Mucosa of rectum (tissue), 2 donors: ENCODE results near the gene CAMSAP2.
"Not testable (repeated sequence)": the region's sequence is repeated elsewhere in the genome, so short reads cannot be mapped to it uniquely, and the experiment has no call there.

ENCODE experiments used
- H3K27ac ChIP-seq, 2 donors: one replicate each; pipeline ENCODE4 v1.7.0; 2013; ENCODE audit warnings: inconsistent platforms in 2 of 2, low read depth in 2 of 2, low read length in 2 of 2
- H3K27me3 ChIP-seq, 2 donors: one replicate each; pipeline ENCODE4 v1.7.0; 2013; ENCODE audit warnings: low read length in 2 of 2; ENCODE audit not compliant: control insufficient read depth in 2 of 2, insufficient read depth in 2 of 2
- H3K36me3 ChIP-seq, 2 donors: one replicate each; pipeline ENCODE4 v1.7.0; 2013; ENCODE audit warnings: low read length in 2 of 2; ENCODE audit not compliant: control insufficient read depth in 2 of 2, insufficient read depth in 2 of 2
- H3K4me1 ChIP-seq, 2 donors: one replicate each; pipeline ENCODE4 v1.7.0; 2013; ENCODE audit warnings: low read length in 2 of 2, mild to moderate bottlenecking in 1 of 2; ENCODE audit not compliant: control insufficient read depth in 2 of 2, insufficient read depth in 2 of 2
- H3K4me3 ChIP-seq, 2 donors: one replicate each; pipeline ENCODE4 v1.7.0; 2013; ENCODE audit warnings: low read length in 2 of 2
- H3K9ac ChIP-seq, 2 donors: one replicate each; pipeline ENCODE4 v1.7.0; 2013; ENCODE audit warnings: low read length in 2 of 2, low read depth in 1 of 2, mild to moderate bottlenecking in 1 of 2
- H3K9me3 ChIP-seq, 2 donors: one replicate each; pipeline ENCODE4 v1.7.0; 2013; ENCODE audit warnings: low read length in 2 of 2; ENCODE audit not compliant: control insufficient read depth in 2 of 2
- donor health status: healthy.
- donor health status: Normal muscosa, but diverticular disease.

CAMSAP2 gene

GRCh38 chr1:200779326-200779725 is 40.6 kb downstream of the CAMSAP2 start:
- Histone ChIP-seq H3K27ac (no peak overlapping the region), H3K4me1 (peaks cover 0 to 9% of the 10 kb centered on the region in 2 donors), H3K36me3 (no peaks in the 10 kb centered on the region), H3K9ac (no peak overlapping the region), H3K4me3 (no peak overlapping the region), H3K9me3 (no peaks in the 10 kb centered on the region), H3K27me3 (no peaks in the 10 kb centered on the region)

GRCh38 chr1:200780545-200781369 is 42.1 kb downstream of the CAMSAP2 start:
- Histone ChIP-seq H3K36me3 (no peaks in the 10 kb centered on the region), H3K27ac (no peak overlapping the region), H3K9me3 (no peaks in the 10 kb centered on the region), H3K4me3 (peak overlapping the region in 1 of 2 donors; percentile 4), H3K9ac (no peak overlapping the region), H3K4me1 (peaks cover 0 to 9% of the 10 kb centered on the region in 2 donors), H3K27me3 (no peaks in the 10 kb centered on the region)

DNA sequence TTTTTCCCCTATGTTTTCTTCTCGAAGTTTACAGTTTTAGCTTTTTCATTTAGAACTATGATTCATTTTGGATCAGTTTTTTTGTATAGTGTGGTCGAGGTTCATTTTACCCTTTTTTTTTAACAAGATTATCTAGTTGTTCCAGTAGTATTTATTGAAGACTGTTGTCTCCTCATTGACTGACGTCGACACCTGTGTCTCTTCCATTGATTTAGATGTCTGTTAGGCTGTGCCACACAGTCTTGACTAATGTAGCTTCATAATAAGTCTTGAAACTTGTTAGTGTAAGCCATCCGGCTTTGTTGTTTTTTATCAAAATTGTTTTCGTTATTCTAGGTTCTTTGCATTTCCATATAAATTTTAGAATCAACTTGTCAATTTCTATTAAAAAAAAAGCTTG is 45.2 kb downstream of the CAMSAP2 start:
- no peaks in the 10 kb centered on the region for H3K27me3 ChIP-seq
- no peak overlapping the region for H3K27ac ChIP-seq
- peaks cover 0 to 6% of the 10 kb centered on the region in 2 donors for H3K4me1 ChIP-seq
- no peaks in the 10 kb centered on the region for H3K36me3 ChIP-seq
- H3K9me3 ChIP-seq: no peaks in the 10 kb centered on the region
- no peak overlapping the region for H3K4me3 ChIP-seq
- H3K9ac ChIP-seq: no peak overlapping the region

DNA sequence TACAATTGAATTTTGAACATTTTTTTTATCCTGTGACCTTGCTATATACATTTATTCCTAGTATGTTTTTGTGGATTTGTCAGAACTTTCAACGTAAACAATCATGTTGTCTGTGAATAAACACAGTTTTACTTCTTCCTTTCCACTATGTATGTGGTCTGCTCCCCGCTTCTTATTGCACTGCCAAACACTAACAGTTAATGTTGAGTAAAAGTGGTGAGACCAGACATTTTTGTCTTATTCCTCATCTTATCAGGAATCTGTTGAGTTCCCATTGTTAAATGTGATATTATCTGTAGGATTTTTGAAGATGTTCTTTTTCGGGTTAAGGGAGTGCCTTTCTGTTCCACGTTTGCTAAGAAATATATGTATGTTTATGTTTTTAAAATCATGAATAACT is 45.9 kb downstream of the CAMSAP2 start:
- Histone ChIP-seq H3K9me3 (no peaks in the 10 kb centered on the region), H3K4me3 (no peak overlapping the region), H3K9ac (no peak overlapping the region), H3K4me1 (peaks cover 0 to 6% of the 10 kb centered on the region in 2 donors), H3K36me3 (no peaks in the 10 kb centered on the region), H3K27ac (no peak overlapping the region), H3K27me3 (no peaks in the 10 kb centered on the region)

GRCh38 chr1:200786788-200787187 is 48.1 kb downstream of the CAMSAP2 start:
- H3K9ac ChIP-seq: no peak overlapping the region
- peaks cover 0 to 2% of the 10 kb centered on the region in 2 donors for H3K4me1 ChIP-seq
- no peak overlapping the region for H3K4me3 ChIP-seq
- no peaks in the 10 kb centered on the region for H3K27me3 ChIP-seq
- H3K27ac ChIP-seq: no peak overlapping the region
- H3K36me3 ChIP-seq: no peaks in the 10 kb centered on the region
- H3K9me3 ChIP-seq: no peaks in the 10 kb centered on the region

GRCh38 chr1:200787896-200788387 is 49.2 kb downstream of the CAMSAP2 start:
- no peak overlapping the region for H3K27ac ChIP-seq
- H3K36me3 ChIP-seq: no peaks in the 10 kb centered on the region
- no peaks in the 10 kb centered on the region for H3K27me3 ChIP-seq
- H3K4me3 ChIP-seq: no peak overlapping the region
- no peaks in the 10 kb centered on the region for H3K9me3 ChIP-seq
- H3K9ac ChIP-seq: no peak overlapping the region
- peaks cover 0 to 2% of the 10 kb centered on the region in 2 donors for H3K4me1 ChIP-seq

GRCh38 chr1:200791012-200791411 is 52.3 kb downstream of the CAMSAP2 start:
- not testable (repeated sequence) for H3K4me1 ChIP-seq, H3K9ac ChIP-seq, H3K36me3 ChIP-seq, H3K9me3 ChIP-seq, H3K27me3 ChIP-seq, H3K4me3 ChIP-seq, H3K27ac ChIP-seq

DNA sequence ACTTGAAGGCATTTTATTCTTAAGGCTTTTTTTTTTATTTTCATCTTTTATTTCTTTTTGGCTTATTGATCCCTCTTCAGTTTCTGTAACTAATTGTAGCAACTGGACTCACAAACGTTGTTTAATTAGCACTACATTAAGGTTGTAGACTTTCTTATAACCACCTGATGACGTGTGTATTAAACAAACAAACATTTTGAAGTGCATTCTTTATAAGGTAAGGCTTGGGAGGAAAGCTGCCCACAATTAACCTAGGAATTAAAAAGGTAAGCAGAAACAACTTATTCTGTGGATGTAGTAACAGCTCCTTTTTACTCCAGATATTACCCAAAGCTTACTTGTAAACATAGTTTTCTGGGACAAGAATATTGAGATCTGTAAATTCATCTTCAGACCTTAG is 55.0 kb downstream of the CAMSAP2 start:
- H3K36me3 ChIP-seq: no peaks in the 10 kb centered on the region
- H3K4me3 ChIP-seq: no peak overlapping the region
- H3K27me3 ChIP-seq: no peaks in the 10 kb centered on the region
- H3K9me3 ChIP-seq: no peaks in the 10 kb centered on the region
- peaks cover 0 to 7% of the 10 kb centered on the region in 2 donors for H3K4me1 ChIP-seq
- H3K27ac ChIP-seq: no peak overlapping the region
- H3K9ac ChIP-seq: no peak overlapping the region

DNA sequence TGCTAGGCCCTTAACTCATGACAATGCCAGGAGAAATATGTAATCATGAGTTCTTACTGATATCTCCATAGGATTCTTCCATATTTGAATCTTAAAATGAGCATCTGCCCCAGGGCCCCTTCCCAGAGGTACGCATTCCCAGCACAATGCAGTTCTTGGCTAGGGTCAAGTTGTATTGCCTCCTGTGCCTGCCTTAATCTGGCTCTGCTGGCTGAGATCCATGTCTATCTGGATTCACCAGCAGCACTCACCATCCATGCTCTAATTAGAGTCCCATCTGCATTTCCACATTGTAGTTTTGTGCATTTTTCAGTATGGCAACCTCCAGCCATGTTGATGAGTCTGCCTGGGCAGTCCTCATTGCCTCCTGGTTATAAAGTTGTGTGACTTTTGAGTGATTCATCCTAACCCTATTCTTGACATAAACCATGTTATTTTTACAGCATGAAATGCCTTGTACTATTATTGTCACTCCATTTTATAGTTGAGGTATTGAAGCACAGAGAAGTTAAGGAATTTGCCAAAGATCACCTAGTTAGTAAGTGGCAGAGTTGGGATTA is 55.9 kb downstream of the CAMSAP2 start:
- Histone ChIP-seq H3K9ac (no peak overlapping the region), H3K4me1 (peaks cover 0 to 5% of the 10 kb centered on the region in 2 donors), H3K27ac (no peak overlapping the region), H3K9me3 (no peaks in the 10 kb centered on the region), H3K4me3 (no peak overlapping the region), H3K27me3 (no peaks in the 10 kb centered on the region), H3K36me3 (no peaks in the 10 kb centered on the region)

GRCh38 chr1:200795156-200795555 is 56.5 kb downstream of the CAMSAP2 start:
- no peaks in the 10 kb centered on the region for H3K36me3 ChIP-seq
- H3K9me3 ChIP-seq: no peaks in the 10 kb centered on the region
- H3K4me1 ChIP-seq: peaks cover 0 to 5% of the 10 kb centered on the region in 2 donors
- no peak overlapping the region for H3K27ac ChIP-seq
- H3K27me3 ChIP-seq: no peaks in the 10 kb centered on the region
- no peak overlapping the region for H3K9ac ChIP-seq
- no peak overlapping the region for H3K4me3 ChIP-seq
